Psoas muscle (tissue), 8 donors: ENCODE data around the gene FBLN1. TPM values are rescaled to one million over a fixed set of nuclear protein-coding genes. Genes with fewer than 3 reads are reported as not detected.

Experiments used
- ATAC-seq, 4 donors: fragments of 200-7000 bp; cut with Tn5 transposase; one replicate each; pipeline ENCODE4 v1.9.1; 2020; ENCODE audit warnings: moderate library complexity in 3 of 4, mild to moderate bottlenecking in 2 of 4
- DNase-seq, 2 donors: peaks; one replicate each; pipeline ENCODE4 v3.0.0-alpha.2; 2020
- H3K27ac ChIP-seq: fragments of 200-600 bp; one replicate; pipeline ENCODE4 v1.8.0; 2022
- H3K27me3 ChIP-seq, 3 donors: fragments of 200-600 bp in 1 of 3; one replicate each; pipeline versions ENCODE4 v1.6.1 to v1.8.0; 2013 to 2022; ENCODE audit warnings: low read length in 2 of 3, mild to moderate bottlenecking in 2 of 3, moderate library complexity in 1 of 3; ENCODE audit not compliant: insufficient read depth in 3 of 3
- H3K36me3 ChIP-seq, 2 donors: fragments of 200-600 bp in 1 of 2; one replicate each; pipeline versions ENCODE4 v1.6.1 to v1.8.0; 2013 to 2022; ENCODE audit warnings: low read depth in 1 of 2, mild to moderate bottlenecking in 1 of 2, moderate library complexity in 1 of 2; ENCODE audit not compliant: insufficient read depth in 1 of 2
- H3K4me1 ChIP-seq: fragments of 200-600 bp; one replicate; pipeline ENCODE4 v1.8.0; 2022
- H3K4me3 ChIP-seq: fragments of 200-600 bp; one replicate; pipeline ENCODE4 v1.8.0; 2022; ENCODE audit warnings: mild to moderate bottlenecking
- H3K9me3 ChIP-seq: fragments of 200-600 bp; one replicate; pipeline ENCODE4 v1.8.0; 2022
- WGBS, 3 donors: extraction: QIAGEN DNeasy Blood & Tissue Kit; methylation state at CpG; one replicate each; pipeline versions ENCODE4 v1.1.6 to v1.1.7; 2013; 5-methylcytosine and 5-hydroxymethylcytosine counted together
- intact Hi-C, 2 donors: fragments of 100-400 bp; cut with DNase I; formaldehyde crosslinking; loops; one replicate each; pipeline versions ENCODE4 v1.11.0 to v1.14.2; 2022
- polyA plus RNA-seq, 3 donors: library from polyadenylated mRNA; stranded (reverse); fragments of 200-250 nt; gene quantifications; one replicate each; pipeline ENCODE4 v1.2.3, GENCODE V29; 2013
- total RNA-seq, 4 donors: library from RNA; stranded (reverse); fragmentation: NEBNext Ultra II Directional in 2 of 4; extraction: Animal tissue kit (Norgen Biotek cat#: 25700) in 2 of 4; gene quantifications; one replicate each; pipeline versions ENCODE4 v1.2.1 to v1.2.4, GENCODE V29; 2021 to 2023
- TF ChIP-seq, protein P1 (sequence below): fragments of 200-600 bp; IDR thresholded peaks from one replicate; pipeline ENCODE4 v1.8.0; 2022; ENCODE audit warnings: antibody characterized with exemption
- donor health status: healthy with polysubstance abuse.
- donor health status: DM: no; HTN: no; CAD: no; lungs with moderate emphysema.
- donor health status: Bipolar disorder and iron deficiency.
- donor health status: healthy.
- donor health status: DM: yes; HTN: yes; CAD: no.
- donor health status: DM: no; HTN: no; CAD: no.
- donor health status: DM: no; HTN: no; CAD: no.
- donor health status: DM: yes; HTN: yes; CAD: no.

The FBLN1 gene
- total and polyA plus RNA-seq, 7 donors: 10.5 to 95.7 (median 19.3) TPM

DNA sequence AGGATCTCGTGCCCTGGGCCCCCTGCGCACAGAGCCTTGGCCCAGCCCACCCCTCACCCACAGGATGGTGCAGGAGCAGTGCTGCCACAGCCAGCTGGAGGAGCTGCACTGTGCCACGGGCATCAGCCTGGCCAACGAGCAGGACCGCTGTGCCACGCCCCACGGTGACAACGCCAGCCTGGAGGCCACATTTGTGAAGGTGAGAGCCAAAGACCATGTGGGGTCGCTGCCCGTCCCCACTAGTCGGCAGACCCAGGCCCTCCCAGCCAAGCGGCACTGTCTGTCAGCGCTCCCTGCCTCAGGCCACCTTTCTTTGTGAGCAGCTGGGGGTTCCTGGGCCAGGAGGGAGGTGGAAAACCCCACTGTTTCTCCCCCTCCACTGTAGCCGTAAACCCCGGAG, 22.8 kb downstream of the FBLN1 start:
- Histone ChIP-seq H3K36me3 (no peaks in the 10 kb centered on the region), H3K4me3 (no peak overlapping the region), H3K4me1 (no peaks in the 10 kb centered on the region), H3K9me3 (no peaks in the 10 kb centered on the region), H3K27ac (no peak overlapping the region), H3K27me3 (no peaks in the 10 kb centered on the region)
- TF ChIP-seq, protein P1, sequence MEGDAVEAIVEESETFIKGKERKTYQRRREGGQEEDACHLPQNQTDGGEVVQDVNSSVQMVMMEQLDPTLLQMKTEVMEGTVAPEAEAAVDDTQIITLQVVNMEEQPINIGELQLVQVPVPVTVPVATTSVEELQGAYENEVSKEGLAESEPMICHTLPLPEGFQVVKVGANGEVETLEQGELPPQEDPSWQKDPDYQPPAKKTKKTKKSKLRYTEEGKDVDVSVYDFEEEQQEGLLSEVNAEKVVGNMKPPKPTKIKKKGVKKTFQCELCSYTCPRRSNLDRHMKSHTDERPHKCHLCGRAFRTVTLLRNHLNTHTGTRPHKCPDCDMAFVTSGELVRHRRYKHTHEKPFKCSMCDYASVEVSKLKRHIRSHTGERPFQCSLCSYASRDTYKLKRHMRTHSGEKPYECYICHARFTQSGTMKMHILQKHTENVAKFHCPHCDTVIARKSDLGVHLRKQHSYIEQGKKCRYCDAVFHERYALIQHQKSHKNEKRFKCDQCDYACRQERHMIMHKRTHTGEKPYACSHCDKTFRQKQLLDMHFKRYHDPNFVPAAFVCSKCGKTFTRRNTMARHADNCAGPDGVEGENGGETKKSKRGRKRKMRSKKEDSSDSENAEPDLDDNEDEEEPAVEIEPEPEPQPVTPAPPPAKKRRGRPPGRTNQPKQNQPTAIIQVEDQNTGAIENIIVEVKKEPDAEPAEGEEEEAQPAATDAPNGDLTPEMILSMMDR: no peak
- DNase-seq: no peak
- intact Hi-C loops: no loop called here
- WGBS, 3 donors: 84 to 88% (median 85%) methylated on average over 14 to 15 of the region's 15 CpGs
- no peak for ATAC-seq

DNA sequence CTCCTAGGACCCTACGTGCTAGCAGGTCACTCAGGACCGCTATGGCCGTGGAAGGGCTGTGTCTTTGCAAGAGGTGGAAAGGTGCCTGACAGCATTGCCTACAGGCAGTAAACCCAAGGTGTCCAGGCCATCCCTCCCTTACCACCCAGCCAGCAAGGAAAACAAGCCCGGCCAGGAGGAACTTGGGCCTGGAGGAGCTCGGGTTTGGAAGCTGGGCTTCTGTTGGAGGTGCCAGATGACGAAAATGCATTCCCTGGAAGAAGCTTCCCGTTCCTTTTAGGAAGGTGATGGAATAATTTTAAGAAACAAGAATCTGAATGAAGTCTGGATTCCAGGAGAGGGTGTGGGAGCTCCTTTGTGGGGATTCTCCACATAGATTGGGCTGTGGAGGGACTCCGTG, 23.6 kb downstream of the FBLN1 start:
- TF ChIP-seq, protein P1: no peak
- Histone ChIP-seq H3K27ac (no peak overlapping the region), H3K4me3 (no peak overlapping the region), H3K4me1 (no peaks in the 10 kb centered on the region), H3K9me3 (no peaks in the 10 kb centered on the region), H3K27me3 (no peaks in the 10 kb centered on the region), H3K36me3 (no peaks in the 10 kb centered on the region)
- ATAC-seq: peak in 1 of 4 donors; percentile 12
- DNase-seq: no peak
- intact Hi-C loops: no loop called here
- 82 to 97% (median 86%) methylated on average over 8 of the region's 8 CpGs for WGBS, 3 donors

DNA sequence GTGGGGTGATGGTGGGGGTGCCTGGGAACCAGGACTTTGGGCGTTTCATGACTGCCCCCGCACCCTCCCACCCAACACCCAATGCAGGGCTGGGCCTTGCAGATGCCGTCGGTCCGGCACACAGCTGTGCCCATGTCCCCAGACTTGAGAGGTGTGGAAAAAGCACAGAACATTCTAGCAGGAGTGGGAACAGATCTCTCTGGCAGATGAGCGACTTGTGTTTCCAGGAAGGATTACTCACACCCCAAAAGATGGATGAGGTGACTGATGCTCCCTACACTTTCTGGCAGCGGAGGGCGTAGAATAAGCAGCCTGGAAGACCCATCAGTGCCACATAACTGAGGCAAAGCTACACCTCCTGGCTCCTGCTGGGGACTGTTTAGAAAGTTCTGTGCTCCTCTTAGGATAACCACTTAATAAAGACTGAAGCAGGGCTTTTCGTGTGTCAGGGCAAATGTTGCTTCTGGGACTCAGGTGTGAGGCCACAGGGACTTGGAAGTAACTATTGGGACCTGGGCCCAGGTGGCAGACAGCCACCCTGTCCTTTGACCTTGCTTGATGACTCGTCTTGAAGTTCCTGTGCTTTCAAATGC, 24.2 kb downstream of the FBLN1 start:
- 59 to 78% (median 63%) methylated on average over 10 of the region's 10 CpGs for WGBS, 3 donors
- Histone ChIP-seq H3K9me3 (no peaks in the 10 kb centered on the region), H3K36me3 (no peaks in the 10 kb centered on the region), H3K4me1 (no peaks in the 10 kb centered on the region), H3K27me3 (no peaks in the 10 kb centered on the region), H3K27ac (no peak overlapping the region), H3K4me3 (no peak overlapping the region)
- ATAC-seq (peak in 2 of 4 donors; percentile 59 to 61), DNase-seq (peak in 1 of 2 donors; percentile 65)
- TF ChIP-seq, protein P1: no peak
- intact Hi-C loops: no loop called here

DNA sequence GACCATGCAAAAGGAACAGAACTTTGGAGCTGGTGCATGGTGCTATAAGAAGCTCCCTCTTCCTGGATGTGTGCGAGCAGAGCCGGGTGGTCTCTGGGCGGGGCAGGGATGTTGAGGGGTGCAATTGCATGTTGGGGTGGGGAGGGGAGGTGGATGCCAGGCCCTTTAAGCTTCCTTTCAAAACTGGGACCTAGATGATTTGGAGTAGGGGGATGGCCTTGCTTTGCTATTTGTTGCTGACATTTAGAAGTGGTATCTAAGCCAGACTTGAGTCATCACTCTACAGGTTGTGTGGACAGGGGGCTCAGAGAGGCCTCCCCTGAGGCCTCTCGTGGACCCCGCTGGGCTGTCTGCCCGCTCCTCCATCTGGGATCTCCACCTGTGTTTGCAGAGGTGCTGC, 24.8 kb downstream of the FBLN1 start:
- H3K4me3 ChIP-seq: no peak overlapping the region
- intact Hi-C loops: no loop called here
- TF ChIP-seq, protein P1: no peak
- 92 to 100% (median 95%) methylated on average over 5 to 6 of the region's 6 CpGs for WGBS, 3 donors
- peaks cover 0 to 2% (median 0%) of the 10 kb centered on the region in 3 donors for H3K27me3 ChIP-seq
- H3K9me3 ChIP-seq: no peaks in the 10 kb centered on the region
- H3K27ac ChIP-seq: no peak overlapping the region
- no peak for ATAC-seq
- H3K36me3 ChIP-seq: no peaks in the 10 kb centered on the region
- DNase-seq: no peak
- no peaks in the 10 kb centered on the region for H3K4me1 ChIP-seq

DNA sequence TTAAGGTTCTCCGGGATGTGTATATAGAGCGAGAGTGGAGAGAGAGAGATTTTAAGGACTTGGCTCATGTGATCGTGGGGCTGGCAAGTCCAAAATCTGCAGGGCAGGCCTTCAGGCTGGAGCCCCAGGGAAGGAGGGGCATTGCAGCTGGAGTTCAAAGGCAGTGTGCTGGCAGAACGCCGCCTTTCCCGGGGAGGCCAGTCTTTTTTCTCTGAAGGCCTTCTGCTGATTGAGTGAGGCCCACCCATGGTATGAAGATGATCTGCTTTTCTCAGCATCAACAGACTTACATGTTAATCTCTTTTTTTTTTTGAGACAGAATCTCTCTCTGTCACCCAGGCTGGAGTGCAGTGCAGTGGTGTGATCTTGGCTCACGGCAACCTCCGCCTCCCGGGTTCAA, 25.4 kb downstream of the FBLN1 start:
- 88 to 90% (median 90%) methylated on average over 9 of the region's 9 CpGs for WGBS, 3 donors

More for the DNA sequence above, 25.4 kb downstream of the FBLN1 start:
- no peak overlapping the region for H3K27ac ChIP-seq
- H3K27me3 ChIP-seq: peaks cover 0 to 8% (median 0%) of the 10 kb centered on the region in 3 donors
- TF ChIP-seq, protein P1: no peak
- no peak overlapping the region for H3K4me3 ChIP-seq
- ATAC-seq (no peak), DNase-seq (no peak)
- intact Hi-C loops: no loop called here
- H3K36me3 ChIP-seq: no peaks in the 10 kb centered on the region
- no peaks in the 10 kb centered on the region for H3K4me1 ChIP-seq
- no peaks in the 10 kb centered on the region for H3K9me3 ChIP-seq
